Left lobe of liver (tissue), 2 donors: ENCODE results near the gene ZXDC. TPM values are rescaled to one million over a fixed set of nuclear protein-coding genes. Genes with fewer than 3 reads are reported as not detected.
A peak's percentile ranks its signal among the peaks of the same experiment; 100 is the strongest.

Source experiments
- ATAC-seq: fragments of 200-7000 bp; cut with Tn5 transposase; one replicate; pipeline ENCODE4 v1.9.1; 2020; ENCODE audit warnings: mild to moderate bottlenecking, moderate library complexity
- DNase-seq: peaks from one replicate; pipeline ENCODE4 v3.0.0-alpha.2; 2020; ENCODE audit warnings: low spot score
- total RNA-seq: library from RNA; stranded (reverse); gene quantifications from one replicate; pipeline ENCODE4 v1.2.1, GENCODE V29; 2021
- donor health status: DM: no; HTN: no; CAD: no; lungs with moderate emphysema.
- donor health status: DM: no; HTN: yes; CAD: no.

Gene ZXDC
- total RNA-seq, 1 donor from 2014 or later: 21.5 TPM

GRCh38 chr3:126439968-126440708, 35.6 kb downstream of the ZXDC start:
- ATAC-seq (no peak), DNase-seq (no peak)

DNA sequence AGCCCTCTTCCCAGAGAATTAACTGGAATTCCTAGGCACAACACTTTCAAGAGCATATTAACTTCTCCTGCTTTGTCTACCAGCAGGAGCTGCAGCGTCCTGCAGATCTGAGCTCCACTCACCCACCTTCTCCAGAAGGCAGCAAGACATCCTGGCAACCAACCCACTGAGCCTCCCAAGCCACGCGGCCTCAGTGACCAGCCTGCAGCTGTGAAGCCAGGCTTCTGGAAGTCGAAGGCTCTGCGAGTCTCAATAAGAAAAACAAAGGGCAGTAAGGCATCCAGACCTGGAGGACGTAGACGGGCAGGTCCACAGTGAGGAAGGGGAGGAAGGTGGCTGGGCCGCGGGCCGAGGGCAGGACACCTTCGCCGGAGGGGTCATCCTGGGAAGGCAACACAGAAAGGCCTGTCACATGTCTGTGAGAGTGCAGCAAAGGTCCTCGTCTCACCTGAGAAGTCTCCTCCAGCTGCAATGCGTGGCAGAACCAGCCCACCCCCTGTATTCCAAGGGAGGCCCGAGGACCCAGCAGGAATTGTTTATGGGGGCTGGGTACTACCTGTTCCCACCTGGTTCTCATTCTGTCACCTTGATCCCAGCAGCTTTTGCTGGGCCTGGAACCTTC, 36.2 kb downstream of the ZXDC start:
- ATAC-seq (no peak), DNase-seq (peak; percentile 41)

DNA sequence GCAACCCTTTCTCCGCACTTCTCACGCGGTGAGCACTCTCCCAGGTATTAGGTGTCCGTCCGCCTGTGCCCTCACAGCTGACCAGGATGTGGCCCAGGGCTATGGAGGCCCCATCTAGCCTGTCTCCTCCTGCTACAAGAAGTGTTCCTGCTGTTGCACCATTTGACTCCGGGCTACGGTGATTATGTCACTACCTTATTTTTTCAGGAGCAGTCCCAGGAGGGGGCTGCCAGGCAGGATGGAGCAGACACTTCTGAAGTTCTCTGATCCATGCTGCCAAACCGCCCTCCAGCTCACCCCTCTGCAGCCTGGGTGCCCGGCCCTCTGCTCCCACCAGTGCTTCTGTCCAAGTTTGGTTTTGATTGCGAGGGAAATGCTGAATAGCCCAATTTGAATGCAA, 36.9 kb downstream of the ZXDC start:
- DNase-seq (no peak), ATAC-seq (no peak)

- ATAC-seq (no peak), DNase-seq (no peak)
Observed at GRCh38 chr3:126438186-126438585, 37.5 kb downstream of the ZXDC start.

- DNase-seq: no peak
- ATAC-seq: no peak
Observed at GRCh38 chr3:126436826-126437717, 38.6 kb downstream of the ZXDC start.

DNA sequence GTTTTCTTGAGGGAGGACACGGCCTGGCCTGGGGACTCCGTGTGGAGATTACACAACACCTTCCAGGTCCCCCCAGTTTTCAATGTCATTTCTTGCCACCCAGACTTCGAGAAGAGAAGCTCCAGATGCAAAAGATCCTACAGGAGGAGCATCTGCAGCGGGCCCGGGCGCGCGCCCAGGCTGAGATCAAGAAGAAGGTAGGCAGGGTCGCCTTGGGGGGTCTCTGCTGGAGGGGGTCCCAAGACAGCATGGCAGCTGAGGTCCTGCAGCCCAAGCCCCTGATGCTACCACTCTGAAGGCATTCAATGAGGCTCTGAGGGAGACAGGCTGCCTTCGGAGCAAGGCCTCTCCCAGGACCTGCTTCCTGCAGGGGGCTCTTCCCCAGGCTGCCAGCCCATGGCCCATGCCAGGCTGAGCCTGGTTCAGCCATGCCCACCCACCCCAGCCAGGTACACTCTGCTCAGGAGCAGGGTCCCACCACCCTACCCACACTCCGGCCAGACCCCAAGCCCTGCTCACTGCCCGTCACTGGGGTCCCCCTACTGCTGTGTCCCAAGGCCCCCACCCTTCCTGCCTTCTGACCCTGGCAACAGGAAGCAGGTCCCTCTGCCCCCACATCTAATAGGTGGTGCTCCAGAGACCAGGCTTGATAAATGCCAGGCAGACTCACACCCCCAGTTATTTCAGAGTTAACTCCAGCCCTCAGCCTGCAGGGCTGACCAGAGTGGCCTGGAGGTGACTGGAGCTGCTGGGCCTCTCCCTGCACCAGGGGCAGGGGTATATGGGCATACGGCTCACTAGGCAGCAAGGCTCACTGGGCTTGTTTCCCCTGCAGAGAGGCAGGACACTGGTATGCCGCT, 40.0 kb downstream of the ZXDC start:
- peak; percentile 35 for DNase-seq
- no peak for ATAC-seq

DNA sequence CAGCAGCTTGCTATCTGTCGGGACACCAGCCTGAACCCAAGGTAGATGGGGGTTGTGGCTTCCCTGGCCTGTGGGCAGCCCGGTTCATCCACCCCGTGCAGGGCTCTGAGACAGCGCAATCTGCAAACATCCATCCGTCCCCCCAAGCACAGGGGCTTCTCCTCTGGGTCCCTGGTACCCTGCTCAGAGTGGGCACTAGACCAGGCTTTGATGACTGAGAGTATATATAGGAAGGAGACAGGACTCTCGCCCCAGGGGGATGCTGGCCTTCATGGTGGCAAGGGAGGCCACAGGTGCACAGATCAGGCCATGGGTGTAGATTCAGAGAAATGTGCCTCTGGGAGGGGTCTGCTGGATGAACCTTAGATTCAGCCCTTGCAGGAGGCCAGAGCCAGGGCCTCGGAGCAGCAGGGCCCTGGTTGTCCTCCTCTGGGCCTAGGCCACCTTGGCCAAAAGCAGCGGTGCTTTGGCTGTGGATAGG, 40.7 kb downstream of the ZXDC start:
- DNase-seq (peak; percentile 37), ATAC-seq (peak; percentile 9)

DNA sequence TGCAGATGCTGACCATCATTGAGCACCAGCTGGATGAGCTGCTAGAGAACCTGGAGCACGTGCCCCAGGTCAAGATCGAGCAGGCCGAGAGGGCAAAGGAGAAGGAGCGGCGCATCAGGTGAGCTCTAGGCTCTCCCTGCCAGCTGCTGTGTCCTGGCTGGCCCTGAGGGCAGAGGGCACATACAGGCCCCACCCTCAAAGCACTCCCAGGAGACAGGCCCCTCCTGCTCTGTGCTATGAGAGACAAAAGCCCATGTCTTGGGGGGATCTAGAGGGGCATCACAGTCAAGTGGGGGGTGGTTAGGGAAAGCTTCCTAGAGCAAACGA, 41.5 kb downstream of the ZXDC start:
- ATAC-seq (peak; percentile 94), DNase-seq (peak; percentile 81)

GRCh38 chr3:126433496-126434263, 42.0 kb downstream of the ZXDC start:
- DNase-seq: peak; percentile 47
- peak; percentile 4 for ATAC-seq

DNA sequence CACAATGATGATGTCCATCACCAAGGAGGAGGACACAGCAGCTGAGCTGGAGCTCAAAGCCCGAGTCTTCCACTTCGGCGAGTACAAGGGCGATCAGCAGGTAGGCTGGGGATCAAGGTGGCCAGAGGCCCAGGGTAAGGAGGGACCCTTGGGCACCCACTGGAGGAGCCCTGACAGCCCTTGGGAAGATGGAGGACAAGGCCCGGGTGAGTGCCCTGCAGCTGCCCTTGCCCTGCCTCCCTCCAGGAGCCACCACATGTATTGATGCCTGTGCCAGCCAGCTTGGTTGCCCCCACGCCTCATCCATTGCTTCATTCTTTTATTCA, 42.6 kb downstream of the ZXDC start:
- DNase-seq: peak; percentile 43
- no peak for ATAC-seq

GRCh38 chr3:126432361-126433104, 43.2 kb downstream of the ZXDC start:
- DNase-seq: no peak
- ATAC-seq: no peak

DNA sequence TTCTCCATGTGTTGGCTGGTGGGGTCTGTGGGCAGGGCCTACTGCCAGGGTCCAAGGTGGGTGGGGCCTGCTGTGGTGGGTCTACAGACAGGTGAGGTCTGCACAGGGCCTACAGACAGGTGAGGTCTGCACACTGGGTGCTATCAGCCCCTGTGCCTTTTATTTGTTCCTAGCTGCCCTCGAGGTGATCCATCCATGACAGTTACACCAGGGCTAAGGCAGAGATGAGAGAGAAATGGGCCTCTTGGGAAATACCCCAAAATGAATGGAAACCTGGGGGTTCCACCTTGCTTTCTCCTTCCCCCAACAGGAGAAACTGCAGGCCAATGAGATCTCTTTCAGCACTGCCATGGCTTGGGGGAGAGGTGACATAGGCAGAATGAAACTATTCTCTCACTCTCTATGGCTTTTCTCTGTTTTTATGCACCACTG, 44.6 kb downstream of the ZXDC start:
- DNase-seq (no peak), ATAC-seq (no peak)

- ATAC-seq: no peak
Observed at GRCh38 chr3:126424751-126425150, 50.9 kb downstream of the ZXDC start.

GRCh38 chr3:126424039-126424717, 51.5 kb downstream of the ZXDC start:
- peak; percentile 21 for DNase-seq
- no peak for ATAC-seq

More at GRCh38 chr3:126424751-126425150, 50.9 kb downstream of the ZXDC start:
- DNase-seq: peak; percentile 22

DNA sequence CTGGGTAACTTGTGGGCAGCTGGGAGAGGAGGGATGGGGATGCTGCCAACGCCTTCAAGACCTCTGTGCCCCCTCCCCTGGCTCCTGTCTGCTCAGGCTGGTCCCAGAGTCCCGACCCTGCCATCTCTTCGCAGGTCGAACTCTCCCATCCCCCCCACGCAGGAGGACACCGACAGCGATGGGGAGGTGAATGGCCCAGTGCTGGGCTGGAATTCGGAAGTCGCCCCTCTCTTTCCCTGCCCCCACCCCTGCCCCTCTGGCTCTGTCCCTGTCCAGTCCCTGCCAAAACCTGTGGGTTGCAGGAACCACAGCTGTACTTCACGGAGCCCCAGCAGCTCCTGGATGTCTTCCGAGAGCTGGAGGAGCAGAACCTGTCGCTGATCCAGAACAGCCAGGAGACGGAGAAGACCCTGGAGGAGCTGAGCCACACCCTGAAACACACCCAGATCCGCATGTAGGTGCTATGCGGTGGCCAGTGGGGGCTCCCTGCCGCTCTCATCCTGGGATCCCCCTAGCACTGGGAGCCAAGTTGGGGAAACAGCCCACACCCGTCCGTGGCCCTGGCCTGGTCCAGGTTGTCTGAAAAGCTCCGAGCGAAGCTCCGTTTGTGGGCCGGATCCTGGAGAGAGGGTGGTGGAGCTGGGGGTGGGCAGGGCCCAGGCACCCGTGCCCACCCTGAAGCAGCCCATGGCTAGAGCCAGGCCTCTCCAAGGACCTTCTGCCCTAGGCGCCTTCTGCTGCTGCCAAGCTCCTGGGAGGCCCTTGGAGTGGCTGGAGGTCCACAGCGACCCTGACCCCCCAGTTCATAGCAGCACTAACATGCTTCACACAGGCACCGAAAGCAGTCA, 52.3 kb downstream of the ZXDC start:
- ATAC-seq: no peak
- DNase-seq: peak; percentile 39

DNA sequence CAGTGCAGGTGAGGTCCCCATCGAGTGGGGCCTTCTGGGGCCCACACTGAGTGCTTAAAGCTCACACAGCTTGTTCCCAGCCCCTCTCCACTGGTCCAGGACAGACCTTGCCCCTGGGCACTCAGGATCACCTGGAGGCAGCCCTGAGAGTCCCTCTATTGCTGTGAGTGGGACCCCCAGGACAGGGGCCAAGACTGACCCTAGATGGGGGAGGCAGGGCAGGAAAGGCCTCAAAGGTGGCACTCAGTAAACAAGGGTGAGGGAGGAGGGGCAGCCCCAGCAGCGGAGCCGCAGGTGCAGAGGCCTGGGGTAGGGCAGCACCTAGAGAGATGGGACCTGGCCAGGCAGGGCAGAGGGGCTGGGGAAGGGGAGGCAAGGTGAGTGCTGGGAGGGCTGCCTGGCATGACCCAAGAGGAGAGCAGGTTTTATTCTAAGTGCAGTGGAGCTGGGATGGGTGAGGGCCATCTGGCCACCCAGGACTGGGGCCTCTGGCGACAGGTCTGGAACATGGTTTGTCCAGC, 53.1 kb downstream of the ZXDC start:
- DNase-seq: no peak

GRCh38 chr3:126422121-126422520, 53.6 kb downstream of the ZXDC start:
- DNase-seq: no peak

More for the DNA sequence above, 53.1 kb downstream of the ZXDC start:
- no peak for ATAC-seq

More at GRCh38 chr3:126422121-126422520, 53.6 kb downstream of the ZXDC start:
- ATAC-seq: no peak
